GM12872 (cell line): Measurements from ENCODE around the gene USP13.

Experiments
- CTCF ChIP-seq: IDR thresholded peaks from 3 replicates; pipeline ENCODE4 v1.5.1; 2011; ENCODE audit warnings: low read depth, mild to moderate bottlenecking, low read length, moderate library complexity; ENCODE audit not compliant: insufficient read depth

USP13 gene

DNA sequence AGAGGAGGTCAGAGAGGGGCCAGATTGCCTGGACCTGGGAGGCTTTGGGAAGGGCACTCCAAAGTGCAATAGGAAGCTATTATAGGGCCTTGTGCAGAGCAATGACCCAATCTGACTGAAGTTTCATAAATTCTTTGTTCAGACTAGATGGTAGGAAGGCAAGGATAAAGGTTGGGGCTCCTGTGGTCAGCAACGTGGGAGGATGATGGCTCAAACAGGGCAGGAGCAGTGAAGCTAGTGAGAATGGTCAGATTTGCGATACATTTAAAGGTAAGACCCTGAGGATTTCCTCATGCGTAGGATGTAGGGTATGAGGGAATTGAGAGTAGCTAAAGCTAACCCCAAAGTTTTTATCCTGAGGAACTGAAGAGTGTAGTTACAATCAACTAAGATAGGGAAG is 139.0 kb downstream of the USP13 start:
- no peak for TF ChIP-seq CTCF

DNA sequence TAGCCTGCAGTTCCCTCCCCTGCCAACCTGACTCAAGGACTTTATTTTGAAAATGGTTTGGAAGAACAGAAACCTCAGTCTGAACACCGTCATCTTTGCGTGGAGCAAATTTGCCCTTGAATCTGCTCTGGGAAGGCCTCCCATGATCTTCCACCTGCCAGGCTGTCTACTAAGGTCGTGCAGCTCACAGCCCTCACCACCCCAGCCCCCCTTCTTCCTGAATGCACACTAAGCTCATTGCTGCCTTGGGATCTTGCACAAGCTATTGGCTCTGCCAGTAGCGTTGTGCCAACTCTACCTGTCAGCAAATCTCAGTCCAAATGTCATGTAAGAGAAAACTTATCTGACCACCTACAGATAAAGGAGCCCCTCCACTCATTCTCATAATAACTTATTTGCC is 141.5 kb downstream of the USP13 start:
- TF ChIP-seq CTCF = no peak

DNA sequence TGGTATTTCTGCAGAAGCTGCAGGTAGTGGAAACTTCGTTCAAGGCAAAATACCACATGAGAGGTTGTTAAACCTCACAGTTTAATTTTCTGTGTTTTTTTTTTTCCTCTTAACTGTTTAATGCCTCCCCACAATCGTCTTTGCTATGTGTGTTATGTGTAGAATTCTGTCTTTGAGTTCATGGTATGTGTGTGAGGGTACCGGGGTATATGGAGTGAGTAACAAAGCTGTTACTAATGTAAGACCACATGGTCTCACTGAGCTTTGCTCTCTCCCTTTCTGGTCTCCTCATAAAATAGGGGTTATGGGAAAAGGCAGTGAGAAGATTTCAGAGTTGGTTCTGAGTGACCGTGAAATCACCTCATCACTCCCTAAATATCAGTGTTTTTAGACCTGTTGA is 143.6 kb downstream of the USP13 start:
- TF ChIP-seq CTCF = no peak

GRCh38 chr3:179797192-179797591 is 144.4 kb downstream of the USP13 start:
- no peak for TF ChIP-seq CTCF

- no peak for TF ChIP-seq CTCF
Measured at GRCh38 chr3:179801263-179801662, 148.4 kb downstream of the USP13 start.

GRCh38 chr3:179801856-179802255 is 149.0 kb downstream of the USP13 start:
- TF ChIP-seq CTCF = no peak

DNA sequence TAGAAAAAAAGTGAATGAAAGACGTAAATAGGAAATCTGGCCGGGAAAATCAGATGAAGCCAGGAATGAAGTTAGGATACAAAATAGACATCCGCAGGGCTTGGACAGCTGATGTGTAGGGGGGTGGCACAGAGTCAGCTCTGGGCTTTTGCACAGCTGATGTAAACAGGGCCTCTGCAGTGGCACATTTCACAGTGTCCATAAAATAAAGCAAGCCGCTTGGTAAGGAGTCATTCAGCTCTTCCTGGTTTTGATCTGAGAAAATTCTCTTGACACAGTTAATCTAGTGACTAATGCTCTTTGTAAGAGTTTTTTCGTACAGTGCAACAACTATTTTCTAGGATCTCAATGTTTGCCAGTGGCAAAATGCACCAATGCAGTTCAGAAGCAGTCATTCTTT is 153.3 kb downstream of the USP13 start:
- TF ChIP-seq CTCF = no peak

GRCh38 chr3:179807588-179807987 is 154.7 kb downstream of the USP13 start:
- TF ChIP-seq CTCF = no peak
